ENCODE data around the gene C1QTNF5.

The C1QTNF5 gene

GRCh38 chr11:119339589-119340334 lies 921 bp downstream of the C1QTNF5 start:
- Histone ChIP-seq H3K36me3 (ENCODE audit: insufficient read depth, low read length) (no peaks in the 10 kb centered on the region), H3K9ac (ENCODE audit: low read depth, low read length) (peak overlapping the region; percentile 65), H3K9me3 (ENCODE audit: control insufficient read depth, insufficient read depth, low read length) (no peaks in the 10 kb centered on the region), H3K4me1 (ENCODE audit: insufficient read depth, low read length) (peaks cover 22% of the 10 kb centered on the region; the same call in 1 of the 2 replicates)

GRCh38 chr11:119338965-119339588 lies 1.6 kb downstream of the C1QTNF5 start:
- Histone ChIP-seq H3K36me3 (ENCODE audit: insufficient read depth, low read length) (no peaks in the 10 kb centered on the region), H3K9ac (ENCODE audit: low read depth, low read length) (peak overlapping the region; percentile 65), H3K4me1 (ENCODE audit: insufficient read depth, low read length) (peaks cover 22% of the 10 kb centered on the region; the same call in 1 of the 2 replicates), H3K9me3 (ENCODE audit: control insufficient read depth, insufficient read depth, low read length) (no peaks in the 10 kb centered on the region)

DNA sequence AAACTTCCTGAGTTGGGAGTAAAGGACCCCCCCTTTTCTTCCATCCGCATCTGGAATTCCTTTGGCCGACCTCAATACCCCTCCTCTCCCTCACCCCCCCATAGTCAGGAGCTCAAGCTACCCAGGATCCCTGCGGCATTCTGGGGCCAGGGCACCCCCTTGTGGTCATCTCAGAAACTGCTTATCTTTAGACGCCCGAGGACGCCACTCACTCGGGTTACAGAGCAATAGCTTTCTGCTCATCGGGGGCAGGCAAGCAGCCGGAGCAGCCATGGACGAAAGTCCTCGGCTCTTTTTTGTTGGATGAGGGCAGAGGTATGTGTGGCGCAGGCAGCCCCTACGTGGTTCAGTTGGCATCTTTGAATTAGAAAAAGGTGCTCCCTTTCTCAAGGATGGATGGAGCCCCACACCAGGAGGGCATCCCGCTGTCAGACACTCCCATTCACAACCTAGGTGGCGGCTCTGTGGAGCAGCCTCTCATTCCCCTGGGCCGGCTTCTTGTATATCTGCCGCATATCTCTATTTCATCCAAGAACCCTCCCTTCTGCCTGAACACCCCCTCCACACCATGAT lies 2.3 kb downstream of the C1QTNF5 start:
- H3K36me3 ChIP-seq (ENCODE audit: insufficient read depth, low read length) = no peaks in the 10 kb centered on the region
- no peaks in the 10 kb centered on the region for H3K9me3 ChIP-seq (ENCODE audit: control insufficient read depth, insufficient read depth, low read length)
- peaks cover 22% of the 10 kb centered on the region; the same call in 1 of the 2 replicates for H3K4me1 ChIP-seq (ENCODE audit: insufficient read depth, low read length)
- peak overlapping the region; percentile 65; the same call in 1 of the 2 replicates for H3K9ac ChIP-seq (ENCODE audit: low read depth, low read length)

DNA sequence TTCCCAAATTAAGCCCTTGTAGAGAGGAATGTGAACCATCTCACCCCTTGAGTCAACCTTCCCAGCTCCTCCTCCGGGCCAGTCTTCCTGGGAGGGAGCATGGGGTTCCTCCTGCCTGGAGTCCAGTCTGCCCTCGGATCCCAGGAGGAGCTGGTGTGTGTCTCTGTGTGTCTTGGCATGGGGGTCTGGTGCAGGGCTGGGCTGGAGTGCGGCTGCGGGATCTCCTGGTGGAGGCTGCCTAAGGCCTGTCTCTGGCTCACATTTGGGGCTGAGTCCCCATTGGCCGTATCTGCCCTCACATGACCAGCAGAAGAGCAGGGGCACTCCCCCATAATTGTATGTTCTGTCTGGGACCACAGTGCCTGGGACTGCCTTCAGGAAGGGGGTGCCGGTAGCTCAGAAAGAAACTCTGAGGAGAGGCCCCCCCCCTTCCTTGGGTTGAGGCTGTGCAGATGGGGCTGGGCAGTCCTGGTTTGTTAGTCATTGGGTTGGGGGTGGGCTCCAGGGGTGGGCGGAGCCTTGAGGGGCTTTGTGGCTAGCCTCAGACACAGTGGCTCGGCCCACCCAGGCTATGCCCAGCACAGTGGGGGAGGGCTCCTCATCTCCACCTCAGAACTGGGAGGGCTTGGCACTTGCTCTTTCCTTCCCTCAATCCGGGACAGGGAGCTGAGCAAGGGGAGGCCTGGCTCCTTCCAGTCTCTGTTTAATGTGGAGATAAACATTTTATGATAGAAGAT lies 2.9 kb downstream of the C1QTNF5 start:
- no peaks in the 10 kb centered on the region for H3K9me3 ChIP-seq (ENCODE audit: control insufficient read depth, insufficient read depth, low read length)
- peak overlapping the region; percentile 65 for H3K9ac ChIP-seq (ENCODE audit: low read depth, low read length)
- no peaks in the 10 kb centered on the region for H3K36me3 ChIP-seq (ENCODE audit: insufficient read depth, low read length)
- H3K4me1 ChIP-seq (ENCODE audit: insufficient read depth, low read length) = peaks cover 22% of the 10 kb centered on the region

DNA sequence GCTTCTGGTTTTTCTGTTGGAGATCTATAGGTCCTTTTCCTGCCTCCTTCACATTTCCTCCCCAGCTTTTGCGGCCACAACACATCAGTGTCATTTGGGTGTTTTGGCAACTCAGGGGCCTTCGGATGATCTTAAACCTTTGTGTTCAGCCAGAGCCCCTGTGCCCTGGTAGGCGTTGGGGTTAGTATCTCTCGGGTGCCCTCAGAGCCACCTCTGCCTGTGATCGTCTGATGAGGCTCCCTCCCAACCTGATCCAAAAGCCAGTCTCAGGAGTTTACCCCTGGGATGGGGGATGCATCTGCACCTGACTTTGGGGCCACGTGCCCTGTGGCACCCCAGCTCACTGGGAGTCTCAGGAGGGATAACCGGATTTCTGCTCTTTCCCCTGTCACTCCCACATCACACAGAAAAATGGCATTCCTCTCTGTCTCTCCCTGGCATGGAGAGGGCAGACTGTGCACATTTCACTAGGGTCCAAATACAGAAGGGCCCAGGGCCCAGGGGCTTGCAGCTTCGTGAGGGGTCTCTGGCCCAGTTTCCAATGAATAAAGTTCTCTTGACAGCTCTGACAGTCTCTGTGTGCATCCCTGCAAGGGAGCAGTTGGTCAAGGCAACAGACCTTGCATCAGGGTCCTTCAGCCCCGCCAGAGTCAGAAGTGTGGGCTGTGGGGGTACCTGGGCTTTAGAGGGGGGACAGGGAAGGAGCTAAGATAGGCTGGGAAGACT lies 3.8 kb downstream of the C1QTNF5 start:
- no peaks in the 10 kb centered on the region for H3K9me3 ChIP-seq (ENCODE audit: control insufficient read depth, insufficient read depth, low read length)
- H3K4me1 ChIP-seq (ENCODE audit: insufficient read depth, low read length) = peaks cover 22% of the 10 kb centered on the region
- peak overlapping the region; percentile 65; the same call in 1 of the 2 replicates for H3K9ac ChIP-seq (ENCODE audit: low read depth, low read length)
- H3K36me3 ChIP-seq (ENCODE audit: insufficient read depth, low read length) = no peaks in the 10 kb centered on the region

- Histone ChIP-seq H3K36me3 (ENCODE audit: insufficient read depth, low read length) (no peaks in the 10 kb centered on the region), H3K4me1 (ENCODE audit: insufficient read depth, low read length) (peaks cover 12% of the 10 kb centered on the region), H3K9ac (ENCODE audit: low read depth, low read length) (no peak overlapping the region), H3K9me3 (ENCODE audit: control insufficient read depth, insufficient read depth, low read length) (no peaks in the 10 kb centered on the region)
Observed at GRCh38 chr11:119335655-119336543, 4.8 kb downstream of the C1QTNF5 start.

- H3K4me1 ChIP-seq (ENCODE audit: insufficient read depth, low read length) = peaks cover 12% of the 10 kb centered on the region
- no peaks in the 10 kb centered on the region for H3K9me3 ChIP-seq (ENCODE audit: control insufficient read depth, insufficient read depth, low read length)
- H3K36me3 ChIP-seq (ENCODE audit: insufficient read depth, low read length) = no peaks in the 10 kb centered on the region
- peak overlapping the region; percentile 67 for H3K9ac ChIP-seq (ENCODE audit: low read depth, low read length)
Observed at GRCh38 chr11:119335091-119335654, 5.5 kb downstream of the C1QTNF5 start.

- H3K9ac ChIP-seq (ENCODE audit: low read depth, low read length) = peak within 1 kb of the TSS; percentile 67
- H3K4me1 ChIP-seq (ENCODE audit: insufficient read depth, low read length) = peaks cover 12% of the 10 kb centered on the region
- H3K9me3 ChIP-seq (ENCODE audit: control insufficient read depth, insufficient read depth, low read length) = no peaks in the 10 kb centered on the region
- no peaks in the 10 kb centered on the region for H3K36me3 ChIP-seq (ENCODE audit: insufficient read depth, low read length)
Observed at GRCh38 chr11:119334174-119334930, 6.3 kb downstream of the C1QTNF5 start, which contains the start of gene RNF26. RNF26 (plus strand) TSS chr11:119334527; CDS start chr11:119335123, 596 bp downstream.

DNA sequence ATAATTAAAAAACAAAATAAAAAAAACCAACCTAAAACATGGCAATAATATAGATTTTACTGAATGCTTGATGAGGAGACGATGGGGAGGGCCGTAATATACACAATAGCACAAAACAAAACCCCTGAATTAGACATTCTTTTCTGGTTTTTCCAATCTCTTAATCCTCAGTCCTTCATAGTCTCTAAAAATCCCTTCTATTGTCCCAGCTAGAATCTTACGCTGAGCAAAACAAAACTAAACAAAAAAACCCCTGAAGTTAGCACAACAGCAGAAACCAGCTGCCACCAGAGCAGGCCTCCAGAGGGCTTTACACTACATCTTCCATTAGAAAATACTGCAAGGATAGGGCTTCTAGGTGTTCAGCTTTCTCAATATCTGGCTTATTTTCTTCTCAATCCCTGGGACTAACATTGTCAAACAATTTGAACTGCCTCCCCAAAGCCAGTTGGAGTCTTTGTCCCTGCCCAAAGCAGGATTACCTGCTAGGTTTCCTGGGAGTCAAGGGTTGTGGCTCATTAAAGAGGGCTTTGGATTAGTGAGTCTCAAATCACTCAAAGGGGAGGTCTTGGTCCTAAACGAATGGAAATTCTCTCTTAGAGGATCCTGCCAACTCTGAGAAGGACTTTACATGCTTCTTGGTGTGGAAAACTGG lies 8.4 kb downstream of the C1QTNF5 start:
- Histone ChIP-seq H3K9me3 (ENCODE audit: control insufficient read depth, insufficient read depth, low read length) (no peaks in the 10 kb centered on the region), H3K4me1 (ENCODE audit: insufficient read depth, low read length) (peaks cover 7% of the 10 kb centered on the region), H3K9ac (ENCODE audit: low read depth, low read length) (no peak overlapping the region), H3K36me3 (ENCODE audit: insufficient read depth, low read length) (no peaks in the 10 kb centered on the region)

GRCh38 chr11:119330237-119330636 lies 10.4 kb downstream of the C1QTNF5 start:
- Histone ChIP-seq H3K9me3 (ENCODE audit: control insufficient read depth, insufficient read depth, low read length) (no peaks in the 10 kb centered on the region), H3K9ac (ENCODE audit: low read depth, low read length) (no peak overlapping the region), H3K36me3 (ENCODE audit: insufficient read depth, low read length) (no peaks in the 10 kb centered on the region), H3K4me1 (ENCODE audit: insufficient read depth, low read length) (peaks cover under 1% of the 10 kb centered on the region)

DNA sequence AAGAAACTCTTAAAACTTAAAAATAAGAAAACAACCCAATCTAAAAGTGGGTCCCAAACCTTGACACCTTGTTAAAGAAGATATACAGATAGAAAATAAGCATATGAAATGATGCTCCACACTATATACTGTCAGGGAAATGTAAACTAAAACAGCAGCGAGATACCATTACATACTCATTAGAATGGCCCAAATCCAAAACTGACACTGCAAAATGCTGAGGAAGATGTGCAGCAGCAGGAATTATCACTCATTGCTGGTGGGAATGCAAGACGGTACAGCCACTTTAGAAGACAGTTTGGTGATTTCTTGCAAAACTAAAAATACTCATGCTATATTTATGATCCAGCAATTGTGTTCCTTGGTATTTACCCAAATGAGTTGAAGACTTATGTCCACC lies 11.4 kb downstream of the C1QTNF5 start:
- Histone ChIP-seq H3K4me1 (ENCODE audit: insufficient read depth, low read length) (no peaks in the 10 kb centered on the region; the same call in 1 of the 2 replicates), H3K36me3 (ENCODE audit: insufficient read depth, low read length) (no peaks in the 10 kb centered on the region), H3K9ac (ENCODE audit: low read depth, low read length) (no peak overlapping the region), H3K9me3 (ENCODE audit: control insufficient read depth, insufficient read depth, low read length) (no peaks in the 10 kb centered on the region)

DNA sequence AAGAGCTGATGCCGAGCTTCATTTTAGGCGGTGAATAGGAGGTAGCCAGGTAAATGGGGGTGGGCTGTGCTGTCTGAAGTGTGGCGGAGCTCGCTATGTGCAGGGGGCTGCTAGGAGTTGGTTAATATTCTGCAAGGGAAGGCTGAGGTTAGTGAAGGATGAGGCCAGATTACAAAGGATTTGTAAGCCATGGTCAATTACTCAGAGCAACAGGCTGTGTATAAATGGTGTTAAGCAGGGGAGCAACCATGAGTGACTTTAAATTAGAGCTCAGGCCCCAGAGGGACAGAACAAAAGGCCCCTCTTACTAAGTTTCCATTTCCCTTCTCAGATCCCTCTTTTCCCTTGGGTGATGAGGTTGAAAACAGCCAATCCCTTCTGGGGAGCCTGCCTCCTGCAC lies 16.5 kb downstream of the C1QTNF5 start:
- no peak overlapping the region for H3K9ac ChIP-seq (ENCODE audit: low read depth, low read length)
- peaks cover 10% of the 10 kb centered on the region for H3K4me1 ChIP-seq (ENCODE audit: insufficient read depth, low read length)
- H3K9me3 ChIP-seq (ENCODE audit: control insufficient read depth, insufficient read depth, low read length) = no peaks in the 10 kb centered on the region

More for the DNA sequence above, 16.5 kb downstream of the C1QTNF5 start:
- H3K36me3 ChIP-seq (ENCODE audit: insufficient read depth, low read length) = no peaks in the 10 kb centered on the region

Data from ES-I3 (cell line).